ENCODE data around the gene EXOC1L.
"Not testable (repeated sequence)": the region's sequence is repeated elsewhere in the genome, so short reads cannot be mapped to it uniquely, and the experiment has no call there.

Gene EXOC1L

GRCh38 chr4:55837903-55838302 is 18.3 kb downstream of the EXOC1L start:
- in situ Hi-C loops (cut with MboI; ENCODE audit: low sequenced_read_pairs): no loop called here

DNA sequence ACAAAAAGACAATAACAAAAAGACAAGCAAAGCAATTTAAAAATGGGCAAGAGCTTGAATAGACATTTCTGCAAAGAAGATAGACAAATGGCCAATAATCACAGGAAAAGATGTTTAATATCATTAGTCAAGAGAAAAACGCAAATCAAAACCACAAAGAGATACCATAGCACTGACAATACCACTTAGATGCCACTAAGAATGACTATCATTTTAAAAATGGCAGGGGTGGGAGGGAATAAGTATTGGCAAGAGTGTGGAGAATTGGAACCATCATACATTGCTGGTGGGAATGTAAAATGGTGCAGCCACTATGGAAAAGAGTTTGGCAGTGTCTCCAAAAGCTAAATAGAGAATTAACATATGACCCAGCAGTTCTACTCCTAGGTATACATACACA is 18.8 kb downstream of the EXOC1L start:
- in situ Hi-C loops (cut with MboI; ENCODE audit: low sequenced_read_pairs): no loop called here

DNA sequence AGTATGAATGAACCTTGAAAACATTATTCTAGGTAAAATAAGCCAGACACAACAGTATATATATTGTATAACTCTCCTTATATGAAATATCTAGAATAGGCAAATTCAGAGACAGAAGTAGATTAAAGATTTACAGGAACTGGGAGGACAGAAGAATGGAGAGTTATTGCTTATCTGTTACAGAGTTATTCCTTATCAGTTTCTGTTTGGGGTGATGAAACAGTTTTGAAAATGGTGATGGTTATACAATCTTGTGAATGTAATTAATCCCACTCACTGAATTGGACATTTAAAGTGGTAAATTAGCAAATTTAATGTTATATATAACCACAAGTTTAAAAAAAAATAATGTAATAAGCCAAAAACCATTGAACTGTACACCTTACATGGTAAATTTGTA is 19.4 kb downstream of the EXOC1L start:
- in situ Hi-C loops (cut with MboI; ENCODE audit: low sequenced_read_pairs): no loop called here

DNA sequence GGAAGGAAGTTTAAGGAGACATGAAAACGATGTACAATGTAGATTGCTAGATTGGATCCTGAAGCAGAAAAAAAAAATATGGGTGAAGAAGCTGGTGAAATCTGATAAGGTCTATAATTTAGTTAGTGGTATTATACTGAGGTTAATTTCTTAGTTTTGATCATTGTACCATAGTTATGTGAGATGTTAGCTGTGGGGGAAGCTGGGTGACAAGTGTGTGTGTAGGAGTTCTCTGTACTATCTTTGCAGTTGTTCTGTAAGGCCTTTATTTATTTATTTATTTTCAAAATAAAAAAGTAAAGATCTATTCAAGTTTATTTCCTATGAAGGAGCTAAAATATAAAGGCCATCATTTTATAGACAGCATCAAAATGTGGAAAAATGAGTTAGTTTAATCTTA is 21.4 kb downstream of the EXOC1L start:
- in situ Hi-C loops (cut with MboI; ENCODE audit: low sequenced_read_pairs): no loop called here

GRCh38 chr4:55841373-55842239 is 22.0 kb downstream of the EXOC1L start:
- in situ Hi-C loops (cut with MboI; ENCODE audit: low sequenced_read_pairs): not testable (repeated sequence)

GRCh38 chr4:55842312-55842711 is 22.7 kb downstream of the EXOC1L start:
- in situ Hi-C loops (cut with MboI; ENCODE audit: low sequenced_read_pairs): not testable (repeated sequence)

DNA sequence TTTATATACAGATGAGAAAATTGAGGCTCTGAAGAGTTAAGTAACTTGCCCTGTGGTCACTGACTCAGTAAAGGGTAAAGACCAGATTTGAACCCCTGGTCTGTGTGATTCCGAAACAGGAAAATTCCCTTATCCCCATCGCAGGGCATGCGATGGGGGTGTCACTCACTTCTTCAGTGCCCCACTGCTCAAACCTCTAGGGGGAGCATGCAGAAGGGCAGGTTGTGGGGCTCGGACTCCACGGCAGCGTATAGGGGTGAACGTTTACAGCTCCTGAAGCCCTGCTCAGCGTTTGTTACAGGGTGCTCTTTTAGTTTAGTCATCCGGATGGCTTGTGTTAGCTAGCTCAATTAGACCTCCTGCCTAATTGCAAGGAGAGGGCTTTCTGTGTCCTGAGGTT is 30.1 kb downstream of the EXOC1L start:
- in situ Hi-C loops (cut with MboI; ENCODE audit: low sequenced_read_pairs): no loop called here

- in situ Hi-C loops (cut with MboI; ENCODE audit: low sequenced_read_pairs): no loop called here
Measured at GRCh38 chr4:55851885-55852284, 32.3 kb downstream of the EXOC1L start.

- in situ Hi-C loops (cut with MboI; ENCODE audit: low sequenced_read_pairs): no loop called here
Measured at GRCh38 chr4:55853484-55854046, 34.0 kb downstream of the EXOC1L start, which contains the start of gene EXOC1. Gene EXOC1, plus strand, starts transcription at chr4:55853648. Its CDS starts 4,676 bp downstream, at chr4:55858324.

GRCh38 chr4:55854129-55854528 is 34.5 kb downstream of the EXOC1L start:
- in situ Hi-C loops (cut with MboI; ENCODE audit: low sequenced_read_pairs): no loop called here

DNA sequence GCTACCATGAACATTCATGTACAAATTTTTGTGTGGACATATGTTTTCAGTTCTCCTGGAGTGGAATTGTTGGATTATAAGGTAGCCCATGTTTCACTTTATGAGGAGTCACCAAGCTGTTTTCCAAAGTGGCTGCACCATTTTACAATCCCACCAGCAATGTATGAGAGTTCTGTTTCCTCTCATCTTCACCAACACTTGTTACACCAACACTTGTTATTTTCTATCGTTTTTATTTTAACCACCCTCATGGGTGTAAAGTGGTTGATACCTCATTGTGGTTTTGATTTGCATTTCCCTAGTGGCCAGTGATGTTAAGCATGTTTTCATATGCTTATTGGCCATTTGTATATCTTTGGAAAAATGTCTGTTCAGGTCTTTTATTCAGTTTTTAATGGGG is 38.0 kb downstream of the EXOC1L start:
- in situ Hi-C loops (cut with MboI; ENCODE audit: low sequenced_read_pairs): no loop called here

DNA sequence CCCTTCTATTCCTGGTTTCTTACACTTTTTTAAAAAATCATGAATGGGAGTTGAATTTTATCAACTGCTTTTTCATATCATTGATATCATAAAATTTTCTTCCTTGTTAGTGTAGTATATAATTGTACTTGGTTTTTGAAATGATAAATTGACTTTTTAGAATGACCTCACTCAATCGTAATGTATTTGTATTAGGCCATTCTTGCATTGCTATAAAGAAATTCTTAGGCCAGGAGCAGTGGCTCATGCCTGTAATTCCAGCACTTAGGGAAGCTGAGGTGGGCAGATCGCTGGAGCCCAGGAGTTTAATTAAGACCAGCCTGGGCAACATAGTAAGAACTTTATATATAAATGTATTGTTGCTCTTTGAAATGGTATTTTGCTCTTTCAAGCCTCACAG is 40.1 kb downstream of the EXOC1L start:
- in situ Hi-C loops (cut with MboI; ENCODE audit: low sequenced_read_pairs): no loop called here

DNA sequence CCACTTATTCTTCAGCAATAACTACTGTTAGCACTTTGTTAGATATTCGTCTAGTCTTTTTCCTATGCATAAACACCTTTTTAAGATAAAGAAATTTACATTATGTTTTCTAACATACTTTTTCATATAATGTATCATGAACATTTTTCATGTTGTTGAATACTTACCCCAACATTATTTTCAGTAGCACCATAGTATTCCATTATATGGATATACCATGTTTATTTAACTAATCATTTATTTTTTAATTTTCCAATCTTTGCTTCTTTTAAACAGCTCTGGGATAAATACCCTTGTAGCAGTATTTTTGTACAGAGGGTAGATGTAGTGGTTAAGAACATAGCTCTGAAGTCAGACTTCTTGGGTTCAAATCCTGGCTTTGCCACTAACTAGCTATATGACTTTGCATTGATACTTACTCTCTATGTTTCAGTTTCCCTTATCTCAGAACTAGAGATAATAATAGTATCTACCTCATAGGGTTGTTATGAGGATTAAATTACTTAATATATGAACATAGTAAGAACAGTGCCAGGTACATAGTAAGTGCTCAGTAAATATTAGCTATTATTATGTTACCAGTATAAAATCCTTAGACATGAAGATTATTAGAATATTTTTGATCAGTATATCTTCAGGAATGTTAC is 45.1 kb downstream of the EXOC1L start:
- in situ Hi-C loops (cut with MboI; ENCODE audit: low sequenced_read_pairs): no loop called here

DNA sequence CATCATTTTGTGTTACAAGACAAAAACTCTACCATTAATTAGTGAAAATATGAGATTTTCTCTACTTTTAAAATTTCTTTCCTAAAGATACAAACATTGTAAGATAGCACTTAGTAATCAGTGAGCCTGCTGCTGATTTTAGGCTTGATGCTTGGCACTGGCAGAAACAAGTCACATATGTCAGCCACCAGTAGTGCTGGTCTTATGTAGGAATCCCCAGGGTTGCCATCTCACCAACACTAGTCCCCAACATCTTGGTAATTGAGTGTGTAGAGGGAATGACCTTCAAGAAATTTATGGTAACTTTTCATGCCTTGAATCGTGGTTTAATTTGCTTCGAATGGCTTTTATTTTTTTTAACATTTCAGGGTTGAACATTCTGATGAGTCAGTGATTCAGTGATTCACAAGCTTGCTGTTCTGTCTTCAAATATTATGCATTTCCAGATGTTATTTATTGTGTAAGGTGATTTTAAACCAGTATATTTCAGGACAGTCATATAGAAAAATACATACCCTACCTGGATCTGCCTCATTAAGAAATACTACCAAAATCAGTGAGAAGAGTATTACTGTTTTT is 45.7 kb downstream of the EXOC1L start:
- in situ Hi-C loops (cut with MboI; ENCODE audit: low sequenced_read_pairs): no loop called here

DNA sequence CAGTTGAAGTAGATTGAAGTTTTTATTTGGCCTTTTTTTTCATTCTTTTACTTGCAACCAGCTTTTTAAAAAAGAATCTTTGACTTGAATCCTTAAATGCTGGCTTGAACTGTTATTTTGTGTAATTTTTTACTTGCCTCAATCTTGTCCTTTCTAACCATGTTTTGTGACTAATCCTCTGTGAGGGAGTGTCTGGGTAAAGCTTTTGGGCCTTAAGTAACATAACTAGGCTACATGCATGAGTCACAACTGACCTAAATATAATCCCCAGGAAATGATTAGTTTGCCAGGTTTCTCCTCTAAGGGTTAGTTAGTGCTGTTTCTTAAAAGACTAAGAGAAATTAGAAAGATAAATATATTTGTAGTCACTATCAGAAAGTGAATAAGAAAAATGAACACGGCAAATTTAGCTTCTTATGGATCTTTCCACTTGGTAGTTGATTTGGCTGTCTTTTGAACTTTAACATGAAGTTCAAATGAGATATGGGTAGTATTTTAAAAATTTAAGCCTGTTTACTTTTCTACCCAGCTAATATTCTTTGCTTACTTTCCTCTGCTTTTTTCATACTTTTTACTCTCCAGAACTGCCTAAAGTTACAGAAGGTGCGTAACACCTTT is 46.8 kb downstream of the EXOC1L start:
- in situ Hi-C loops (cut with MboI; ENCODE audit: low sequenced_read_pairs): no loop called here

GRCh38 chr4:55866973-55867574 is 47.5 kb downstream of the EXOC1L start:
- in situ Hi-C loops (cut with MboI; ENCODE audit: low sequenced_read_pairs): no loop called here

DNA sequence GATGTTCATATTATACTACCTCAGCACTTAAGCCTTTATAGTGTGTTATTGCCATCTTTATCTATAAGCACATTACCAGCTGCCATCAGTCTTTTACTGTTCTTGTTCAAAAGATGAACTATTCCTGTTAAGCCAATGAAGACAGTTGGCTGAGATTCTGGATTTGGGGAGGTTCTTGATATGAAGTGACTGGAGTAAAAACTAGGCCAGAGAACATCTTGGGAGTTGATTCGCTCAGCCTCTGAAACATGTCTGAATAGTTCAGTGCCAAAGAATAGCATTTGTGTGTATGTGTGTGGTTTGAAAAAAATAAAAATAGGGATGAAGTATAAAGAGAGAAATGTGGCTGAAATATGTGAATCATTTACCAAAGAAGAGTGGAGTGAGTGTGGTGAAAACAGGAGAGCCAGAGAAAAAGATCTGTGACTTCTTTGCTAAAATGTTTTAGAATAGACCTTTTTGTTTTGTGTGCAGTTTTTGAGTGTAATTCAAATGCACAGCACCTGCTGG is 49.0 kb downstream of the EXOC1L start:
- in situ Hi-C loops (cut with MboI; ENCODE audit: low sequenced_read_pairs): no loop called here

DNA sequence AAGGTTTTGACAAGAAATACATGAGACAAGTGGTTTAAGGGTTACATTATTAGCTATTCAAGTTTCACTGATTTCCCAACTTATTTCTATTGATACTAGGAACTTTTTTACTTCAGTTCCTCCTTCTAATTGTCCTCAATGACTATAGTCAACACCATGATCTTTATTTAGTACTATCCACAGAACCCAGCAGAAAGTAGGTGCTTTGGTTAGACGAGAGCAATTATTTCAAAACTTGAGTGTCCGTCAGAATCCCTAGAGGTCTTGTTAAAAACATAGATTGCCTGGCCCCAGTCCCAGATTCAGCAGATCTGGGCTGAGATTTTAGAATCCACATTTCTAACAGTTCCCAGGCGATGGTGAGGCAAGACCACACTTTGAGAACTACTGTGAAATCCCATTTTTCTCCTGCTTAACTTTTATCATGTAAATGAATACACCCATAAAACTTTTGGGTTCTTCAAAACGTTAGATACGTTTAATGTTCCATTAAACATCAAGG is 51.8 kb downstream of the EXOC1L start:
- in situ Hi-C loops (cut with MboI; ENCODE audit: low sequenced_read_pairs): no loop called here

GRCh38 chr4:55874831-55875230 is 55.2 kb downstream of the EXOC1L start:
- in situ Hi-C loops (cut with MboI; ENCODE audit: low sequenced_read_pairs): no loop called here

- in situ Hi-C loops (cut with MboI; ENCODE audit: low sequenced_read_pairs): no loop called here
Measured at GRCh38 chr4:55876387-55876786, 56.8 kb downstream of the EXOC1L start.

Data from HL-60/S4 (cell line).